ENCODE data around the gene ZNF101. TPM values are rescaled to one million over a fixed set of nuclear protein-coding genes. Genes with fewer than 3 reads are reported as not detected.
A peak's percentile ranks its signal among the peaks of the same experiment; 100 is the strongest.

Gene ZNF101
- total and polyA plus RNA-seq, 2 donors (not counting 1 experiment from before 2014, with no cell fraction given) = 4.4 to 5.4 TPM

- DNase-seq (ENCODE audit: low read depth in 2 of 2) = peak in 1 of 2 donors; percentile 39
- H3K4me3 ChIP-seq (replicated peaks in 1 of 4; ENCODE audit: control extremely low read depth in 1 of 4, insufficient read depth in 1 of 4, low read depth in 3 of 4, low read length in 4 of 4) = no peak overlapping the region
- H3K79me2 ChIP-seq (ENCODE audit: control insufficient read depth, insufficient read depth, low read length) = no peaks in the 10 kb centered on the region
- no peak overlapping the region for H2AFZ ChIP-seq (ENCODE audit: low read length)
- no peaks in the 10 kb centered on the region for H3K27me3 ChIP-seq (ENCODE audit: control insufficient read depth, insufficient read depth, low read length)
- H3K4me1 ChIP-seq (ENCODE audit: control insufficient read depth, extremely low read depth, insufficient read depth, low read length) = no peaks in the 10 kb centered on the region
- H4K20me1 ChIP-seq (ENCODE audit: control insufficient read depth, extremely low read depth, insufficient read depth, low read length) = no peaks in the 10 kb centered on the region
- H3K36me3 ChIP-seq (ENCODE audit: control insufficient read depth, insufficient read depth, low read length) = peaks cover 52% of the 10 kb centered on the region
- no peak overlapping the region for H3K27ac ChIP-seq (ENCODE audit: insufficient read depth, low read length)
- no peak overlapping the region for H3K4me2 ChIP-seq (ENCODE audit: extremely low read depth, insufficient read depth, low read length)
- no peaks in the 10 kb centered on the region for H3K9me3 ChIP-seq (ENCODE audit: control insufficient read depth, insufficient read depth, low read depth, low read length)
- no peak overlapping the region for H3K9ac ChIP-seq (ENCODE audit: insufficient read depth, low read length)
- TF ChIP-seq, protein P1, sequence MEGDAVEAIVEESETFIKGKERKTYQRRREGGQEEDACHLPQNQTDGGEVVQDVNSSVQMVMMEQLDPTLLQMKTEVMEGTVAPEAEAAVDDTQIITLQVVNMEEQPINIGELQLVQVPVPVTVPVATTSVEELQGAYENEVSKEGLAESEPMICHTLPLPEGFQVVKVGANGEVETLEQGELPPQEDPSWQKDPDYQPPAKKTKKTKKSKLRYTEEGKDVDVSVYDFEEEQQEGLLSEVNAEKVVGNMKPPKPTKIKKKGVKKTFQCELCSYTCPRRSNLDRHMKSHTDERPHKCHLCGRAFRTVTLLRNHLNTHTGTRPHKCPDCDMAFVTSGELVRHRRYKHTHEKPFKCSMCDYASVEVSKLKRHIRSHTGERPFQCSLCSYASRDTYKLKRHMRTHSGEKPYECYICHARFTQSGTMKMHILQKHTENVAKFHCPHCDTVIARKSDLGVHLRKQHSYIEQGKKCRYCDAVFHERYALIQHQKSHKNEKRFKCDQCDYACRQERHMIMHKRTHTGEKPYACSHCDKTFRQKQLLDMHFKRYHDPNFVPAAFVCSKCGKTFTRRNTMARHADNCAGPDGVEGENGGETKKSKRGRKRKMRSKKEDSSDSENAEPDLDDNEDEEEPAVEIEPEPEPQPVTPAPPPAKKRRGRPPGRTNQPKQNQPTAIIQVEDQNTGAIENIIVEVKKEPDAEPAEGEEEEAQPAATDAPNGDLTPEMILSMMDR (conservative IDR thresholded peaks at IDR 0.05 in 1 of 2, IDR thresholded peaks at IDR 0.05 in 1 of 2; ENCODE audit: low read depth in 1 of 2, low read length in 2 of 2) = no peak
- TF ChIP-seq EZH2 (IDR thresholded peaks at IDR 0.05; ENCODE audit: low read length, missing control alignments) = no peak
Observed at GRCh38 chr19:19652482-19653295, 15.9 kb upstream of the ZNF101 start.

DNA sequence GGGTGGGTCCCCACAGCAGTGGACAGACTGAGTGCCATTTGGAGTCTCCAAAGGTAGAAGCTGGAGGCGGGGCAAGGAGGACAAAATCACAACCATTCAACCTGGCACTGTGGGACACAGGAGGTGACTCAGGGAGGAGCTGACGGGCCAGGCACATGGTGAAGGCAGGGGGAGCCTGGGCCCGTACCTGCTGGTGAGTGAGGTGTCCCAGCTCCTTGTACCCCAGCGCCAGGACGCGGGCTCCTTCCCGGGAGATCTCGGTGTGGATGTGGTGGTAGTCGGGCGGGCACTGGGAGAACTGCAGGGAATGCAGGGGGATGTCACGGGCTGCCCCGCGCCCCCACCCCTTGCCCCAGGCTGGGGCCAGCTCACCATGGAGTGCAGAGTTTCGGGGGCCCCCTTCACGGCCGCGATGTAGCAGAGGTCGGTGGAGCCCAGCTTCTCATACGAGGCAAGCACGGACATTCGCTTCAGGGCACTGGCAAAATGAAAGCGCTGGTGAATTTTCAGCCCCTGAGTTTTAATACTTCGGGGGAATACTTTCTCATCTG, 15.0 kb upstream of the ZNF101 start:
- H3K9ac ChIP-seq (ENCODE audit: insufficient read depth, low read length) = no peak overlapping the region
- peaks cover 55% of the 10 kb centered on the region for H3K36me3 ChIP-seq (ENCODE audit: control insufficient read depth, insufficient read depth, low read length)
- no peaks in the 10 kb centered on the region for H3K9me3 ChIP-seq (ENCODE audit: control insufficient read depth, insufficient read depth, low read depth, low read length)
- H2AFZ ChIP-seq (ENCODE audit: low read length) = no peak overlapping the region
- no peaks in the 10 kb centered on the region for H3K4me1 ChIP-seq (ENCODE audit: control insufficient read depth, extremely low read depth, insufficient read depth, low read length)
- H4K20me1 ChIP-seq (ENCODE audit: control insufficient read depth, extremely low read depth, insufficient read depth, low read length) = no peaks in the 10 kb centered on the region
- no peak for DNase-seq (ENCODE audit: low read depth in 2 of 2)
- H3K4me3 ChIP-seq (replicated peaks in 1 of 4; ENCODE audit: control extremely low read depth in 1 of 4, insufficient read depth in 1 of 4, low read depth in 3 of 4, low read length in 4 of 4) = no peak overlapping the region
- H3K4me2 ChIP-seq (ENCODE audit: extremely low read depth, insufficient read depth, low read length) = no peak overlapping the region
- TF ChIP-seq EZH2 (IDR thresholded peaks at IDR 0.05; ENCODE audit: low read length, missing control alignments) = no peak
- TF ChIP-seq, protein P1 (conservative IDR thresholded peaks at IDR 0.05 in 1 of 2, IDR thresholded peaks at IDR 0.05 in 1 of 2; ENCODE audit: low read depth in 1 of 2, low read length in 2 of 2) = no peak
- no peaks in the 10 kb centered on the region for H3K79me2 ChIP-seq (ENCODE audit: control insufficient read depth, insufficient read depth, low read length)
- H3K27me3 ChIP-seq (ENCODE audit: control insufficient read depth, insufficient read depth, low read length) = no peaks in the 10 kb centered on the region
- no peak overlapping the region for H3K27ac ChIP-seq (ENCODE audit: insufficient read depth, low read length)

DNA sequence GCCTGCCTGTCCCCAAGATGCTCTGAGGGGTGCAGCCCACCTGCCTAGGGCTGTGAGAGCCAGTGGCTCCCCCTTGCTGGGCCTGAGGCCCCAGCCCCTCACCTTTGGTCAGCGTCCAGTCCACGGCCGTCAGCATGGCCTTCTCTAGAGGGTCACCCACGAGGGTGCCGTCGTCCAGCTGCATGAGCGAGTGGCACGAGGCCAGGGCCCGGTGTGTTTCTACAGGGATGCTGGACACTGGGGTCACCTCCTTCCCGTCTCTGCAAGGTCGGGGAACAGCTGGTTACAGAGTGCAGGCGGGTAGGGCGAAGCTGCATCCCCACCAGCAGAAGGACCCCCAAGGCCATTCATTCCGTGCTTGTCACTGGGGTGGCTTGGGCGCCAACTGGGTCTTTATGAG, 14.2 kb upstream of the ZNF101 start:
- peaks cover 54% of the 10 kb centered on the region for H3K36me3 ChIP-seq (ENCODE audit: control insufficient read depth, insufficient read depth, low read length)
- H3K4me1 ChIP-seq (ENCODE audit: control insufficient read depth, extremely low read depth, insufficient read depth, low read length) = no peaks in the 10 kb centered on the region
- no peak for DNase-seq (ENCODE audit: low read depth in 2 of 2)
- H3K4me2 ChIP-seq (ENCODE audit: extremely low read depth, insufficient read depth, low read length) = no peak overlapping the region
- no peak for TF ChIP-seq EZH2 (IDR thresholded peaks at IDR 0.05; ENCODE audit: low read length, missing control alignments)
- TF ChIP-seq, protein P1 (conservative IDR thresholded peaks at IDR 0.05 in 1 of 2, IDR thresholded peaks at IDR 0.05 in 1 of 2; ENCODE audit: low read depth in 1 of 2, low read length in 2 of 2) = no peak
- no peaks in the 10 kb centered on the region for H4K20me1 ChIP-seq (ENCODE audit: control insufficient read depth, extremely low read depth, insufficient read depth, low read length)
- H2AFZ ChIP-seq (ENCODE audit: low read length) = no peak overlapping the region
- no peak overlapping the region for H3K9ac ChIP-seq (ENCODE audit: insufficient read depth, low read length)
- no peak overlapping the region for H3K27ac ChIP-seq (ENCODE audit: insufficient read depth, low read length)
- H3K79me2 ChIP-seq (ENCODE audit: control insufficient read depth, insufficient read depth, low read length) = no peaks in the 10 kb centered on the region
- no peaks in the 10 kb centered on the region for H3K9me3 ChIP-seq (ENCODE audit: control insufficient read depth, insufficient read depth, low read depth, low read length)
- no peak overlapping the region for H3K4me3 ChIP-seq (replicated peaks in 1 of 4; ENCODE audit: control extremely low read depth in 1 of 4, insufficient read depth in 1 of 4, low read depth in 3 of 4, low read length in 4 of 4)
- H3K27me3 ChIP-seq (ENCODE audit: control insufficient read depth, insufficient read depth, low read length) = no peaks in the 10 kb centered on the region

All from fibroblast of lung (primary cell).